Panc1 (cell line): ENCODE measurements around the gene ECT2. TPM values are rescaled to one million over a fixed set of nuclear protein-coding genes. Genes with fewer than 3 reads are reported as not detected.

Experiments used
- ATAC-seq: fragments of 200-7000 bp; cut with Tn5 transposase; 2 replicates; pipeline ENCODE4 v1.9.1; 2020; ENCODE audit warnings: mild to moderate bottlenecking, moderate library complexity
- BruUV-seq: library from RNA; stranded (reverse); fragments of 400-500 nt; replicated peaks from 2 replicates; lab custom pipeline; 2021; lab: Mats Ljungman, UMichigan
- CTCF ChIA-PET: fragments of 300-600 bp; sonication (Branson Sonifier 250); formaldehyde crosslinking; loops from one replicate; lab custom pipeline; 2022; ENCODE audit warnings: antibody characterized with exemption; lab: Charles Lee
- POLR2A ChIA-PET: fragments of 300-600 bp; sonication (Branson Sonifier 250); formaldehyde crosslinking; loops from one replicate; lab custom pipeline; 2022; ENCODE audit warnings: antibody characterized with exemption; lab: Charles Lee
- DNase-seq: peaks from one replicate; pipeline ENCODE4 v3.0.0-alpha.2; 2010; ENCODE audit warnings: low read depth, low spot score
- H3K27ac ChIP-seq: 2 replicates; pipeline ENCODE4 v1.5.1; 2011; ENCODE audit warnings: mild to moderate bottlenecking, low read length, inconsistent platforms
- H3K27me3 ChIP-seq: fragments of 200-500 bp; sonication (Bioruptor generic); 2 replicates; pipeline ENCODE4 v1.6.0; 2014; ENCODE audit warnings: low read length, inconsistent platforms; ENCODE audit not compliant: control insufficient read depth, insufficient read depth
- H3K36me3 ChIP-seq: fragments of 200-500 bp; sonication (Bioruptor generic); 2 replicates; pipeline ENCODE4 v1.5.1; 2014; ENCODE audit warnings: inconsistent platforms, mild to moderate bottlenecking, low read length, moderate library complexity; ENCODE audit not compliant: control insufficient read depth, insufficient read depth
- H3K4me1 ChIP-seq: 2 replicates; pipeline ENCODE4 v1.5.1; 2011; ENCODE audit warnings: inconsistent platforms, mild to moderate bottlenecking, low read length, moderate library complexity; ENCODE audit not compliant: control insufficient read depth, insufficient read depth
- H3K4me3 ChIP-seq, 2 experiments: 2 replicates each; pipeline ENCODE4 v1.5.1; 2011 to 2012; ENCODE audit warnings: low read depth in 2 of 2, low read length in 2 of 2, mild to moderate bottlenecking in 2 of 2, inconsistent platforms in 1 of 2, moderate library complexity in 1 of 2
- H3K9me3 ChIP-seq: fragments of 200-500 bp; sonication (Bioruptor generic); 2 replicates; pipeline ENCODE4 v1.5.1; 2014; ENCODE audit warnings: low read depth, mild to moderate bottlenecking, inconsistent platforms, low read length, moderate library complexity; ENCODE audit not compliant: control insufficient read depth, insufficient read depth
- CTCF ChIP-seq: fragments of 450-650 bp; IDR thresholded peaks from 2 replicates; pipeline ENCODE4 v1.5.1; 2017; ENCODE audit warnings: mild to moderate bottlenecking
- POLR2AphosphoS5 ChIP-seq: IDR thresholded peaks from 2 replicates; pipeline ENCODE4 v1.6.1; 2012; ENCODE audit warnings: mild to moderate bottlenecking, low read depth, low read length, moderate library complexity
- REST ChIP-seq, 2 experiments: IDR thresholded peaks; 2 replicates each; pipeline ENCODE4 v1.6.1; 2011 to 2012; ENCODE audit warnings: low read depth in 2 of 2, control low read depth in 1 of 2, low read length in 1 of 2, mild to moderate bottlenecking in 1 of 2, moderate library complexity in 1 of 2; ENCODE audit not compliant: insufficient read depth in 1 of 2
- SIN3A ChIP-seq: IDR thresholded peaks from 2 replicates; pipeline ENCODE4 v1.6.1; 2012; ENCODE audit warnings: low read depth, mild to moderate bottlenecking, low read length, moderate library complexity, borderline replicate concordance; ENCODE audit not compliant: insufficient read depth
- TCF7L2 ChIP-seq: IDR thresholded peaks from 2 replicates; pipeline ENCODE4 v1.6.1; 2011; ENCODE audit warnings: mild to moderate bottlenecking, low read depth, low read length, inconsistent platforms
- in situ Hi-C: cut with HindIII; loops from 2 replicates; pipeline ENCODE4 v1.10.0; 2016; ENCODE audit warnings: low sequenced_read_pairs, low pct_unique_long_range_greater_than_20kb
- intact Hi-C: fragments of 100-400 bp; cut with micrococcal nuclease; formaldehyde crosslinking; loops from one replicate; pipeline ENCODE4 v1.10.0; 2022; ENCODE audit not compliant: unreplicated experiment
- total RNA-seq: library from RNA; stranded (reverse); gene quantifications from one replicate; pipeline ENCODE4 v1.2.1, GENCODE V29; 2021; ENCODE audit not compliant: unreplicated experiment

The ECT2 gene
- total RNA-seq, 1 experiment from 2014 or later, result 102 TPM

GRCh38 chr3:172716476-172716875 lies 34.0 kb upstream of the ECT2 start:
- ChIA-PET CTCF (interaction anchor here (0.7 kb wide), 1 partner anchor 7 kb away, joined by 4 read pairs; no protein-coding TSS in a partner anchor), POLR2A (no interaction called here)
- in situ Hi-C loops, result no loop called here
- intact Hi-C loops, result no loop called here
- DNase-seq (no peak), ATAC-seq (no peak)
- Histone ChIP-seq H3K27me3 (no peaks in the 10 kb centered on the region), H3K27ac (no peak overlapping the region), H3K4me1 (peaks cover 4% of the 10 kb centered on the region; the same call in 1 of the 2 replicates), H3K36me3 (no peaks in the 10 kb centered on the region), H3K9me3 (no peaks in the 10 kb centered on the region; the same call in 1 of the 2 replicates), H3K4me3 (no peak overlapping the region)
- no TSS peak for BruUV-seq
- TF ChIP-seq SIN3A, result no peak
- TF ChIP-seq TCF7L2, result no peak
- no peak for TF ChIP-seq CTCF
- TF ChIP-seq POLR2AphosphoS5, result no peak
- TF ChIP-seq REST (IDR thresholded peaks at IDR 0.05; ENCODE audit: insufficient read depth in 1 of 2, low read depth in 2 of 2, low read length in 1 of 2), result no peak

DNA sequence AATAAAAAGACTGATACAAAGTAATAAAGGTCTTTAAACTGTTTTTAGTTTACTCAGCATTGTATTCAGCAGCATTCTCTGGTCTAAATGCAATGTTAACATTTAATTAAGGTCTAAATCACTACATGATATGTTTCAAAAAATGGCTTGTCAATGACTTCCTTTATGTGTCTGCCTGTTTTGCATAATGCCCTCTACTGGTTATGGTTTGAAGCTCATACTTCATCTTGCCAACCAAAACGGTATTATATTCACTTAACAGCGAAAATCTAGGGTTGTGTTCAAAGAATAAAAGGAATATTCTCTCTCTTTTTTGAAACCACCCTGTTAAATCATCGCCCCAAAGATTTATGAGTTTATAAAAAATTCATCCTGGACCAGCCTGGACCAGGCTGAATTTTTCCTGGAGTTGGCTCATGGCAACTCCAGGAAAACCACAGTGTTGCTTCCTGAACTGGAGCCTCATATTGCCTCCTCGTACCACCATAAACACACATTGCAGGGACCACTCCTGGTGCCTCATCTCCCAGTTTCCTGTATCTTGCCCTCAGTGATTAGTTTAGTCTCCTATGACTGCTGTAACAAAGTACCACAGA lies 32.9 kb upstream of the ECT2 start:
- POLR2A ChIA-PET, result no interaction called here
- no peak for DNase-seq

More for the DNA sequence above, 32.9 kb upstream of the ECT2 start:
- no TSS peak for BruUV-seq
- Histone ChIP-seq H3K27me3 (no peaks in the 10 kb centered on the region), H3K4me3 (no peak overlapping the region), H3K27ac (no peak overlapping the region), H3K9me3 (no peaks in the 10 kb centered on the region; the same call in 1 of the 2 replicates), H3K36me3 (no peaks in the 10 kb centered on the region), H3K4me1 (no peaks in the 10 kb centered on the region)
- TF ChIP-seq SIN3A (no peak), POLR2AphosphoS5 (no peak), TCF7L2 (no peak), CTCF (peak; percentile 48), REST (IDR thresholded peaks at IDR 0.05; ENCODE audit: insufficient read depth in 1 of 2, low read depth in 2 of 2, low read length in 1 of 2) (no peak)
- intact Hi-C loops (no loop called here), in situ Hi-C loops (no loop called here)
- CTCF ChIA-PET, result no interaction called here
- ATAC-seq, result no peak
